Activated T-cell treated with anti-CD3 and anti-CD28 coated beads for 1 hour (primary cell): Measurements from ENCODE around the gene RFFL.
"Not testable (repeated sequence)": the region's sequence is repeated elsewhere in the genome, so short reads cannot be mapped to it uniquely, and the experiment has no call there.

ENCODE experiments used
- DNase-seq: peaks from one replicate; pipeline ENCODE4 v3.0.0-alpha.2; 2020; ENCODE audit warnings: low read depth

Gene RFFL, protein sequence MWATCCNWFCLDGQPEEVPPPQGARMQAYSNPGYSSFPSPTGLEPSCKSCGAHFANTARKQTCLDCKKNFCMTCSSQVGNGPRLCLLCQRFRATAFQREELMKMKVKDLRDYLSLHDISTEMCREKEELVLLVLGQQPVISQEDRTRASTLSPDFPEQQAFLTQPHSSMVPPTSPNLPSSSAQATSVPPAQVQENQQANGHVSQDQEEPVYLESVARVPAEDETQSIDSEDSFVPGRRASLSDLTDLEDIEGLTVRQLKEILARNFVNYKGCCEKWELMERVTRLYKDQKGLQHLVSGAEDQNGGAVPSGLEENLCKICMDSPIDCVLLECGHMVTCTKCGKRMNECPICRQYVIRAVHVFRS

DNA sequence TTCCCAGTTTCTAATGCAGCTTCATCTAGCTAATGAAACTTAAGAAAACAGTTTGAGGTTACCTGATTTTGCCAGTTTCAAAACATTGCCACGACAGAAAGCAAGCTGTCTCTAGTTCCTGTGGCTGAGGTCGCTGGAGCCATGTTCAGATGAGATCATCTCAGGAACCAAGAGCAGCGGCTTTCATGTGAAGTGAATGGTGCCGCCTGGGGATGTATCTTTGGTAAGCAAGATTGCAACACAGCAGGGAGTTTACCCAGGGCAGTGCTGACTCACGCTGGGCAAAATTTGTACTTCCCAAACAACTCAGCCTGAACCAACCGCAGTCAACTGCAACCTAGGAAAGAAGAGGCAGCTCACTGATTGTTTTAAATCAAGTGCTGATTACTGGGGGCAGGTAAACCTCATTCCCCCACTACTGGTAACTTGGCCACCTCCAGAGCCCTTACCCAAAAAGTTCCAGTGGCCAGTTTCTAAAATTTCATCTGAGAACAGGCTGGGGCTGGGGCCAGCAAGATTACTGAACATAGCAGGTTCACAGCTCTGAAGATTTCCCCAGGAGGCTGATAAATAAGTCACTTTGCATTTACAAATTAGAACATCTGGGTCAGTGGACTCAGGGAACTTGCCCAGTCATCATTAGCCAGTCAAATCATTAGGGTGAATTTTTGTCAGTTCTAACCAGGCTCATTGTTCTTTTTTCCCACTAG lies at the start of gene RFFL:
Gene RFFL, minus strand, starts transcription at position 194 of the 710 bp plus-strand sequence. CDS start 37,154 bp downstream, outside the sequence.
- peak; percentile 67 for DNase-seq

DNA sequence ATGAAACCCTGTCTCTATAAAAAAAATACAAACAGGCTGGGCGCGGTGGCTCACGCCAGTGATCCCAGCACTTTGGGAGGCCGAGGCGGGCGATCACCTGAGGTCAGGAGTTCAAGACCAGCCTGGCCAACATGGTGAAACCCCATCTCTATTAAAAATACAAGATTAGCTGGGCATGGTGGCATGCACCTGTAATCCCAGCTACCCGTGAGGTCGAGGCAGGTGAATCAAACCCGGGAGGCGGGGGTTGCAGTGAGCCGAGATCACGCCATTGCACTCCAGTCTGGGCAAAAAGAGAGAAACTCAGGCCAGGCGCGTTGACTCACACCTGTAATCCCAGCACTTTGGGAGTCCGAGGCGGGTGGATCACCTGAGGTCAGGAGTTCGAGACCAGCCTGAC lies 47.3 kb upstream of the RFFL start:
- DNase-seq, result not testable (repeated sequence)

DNA sequence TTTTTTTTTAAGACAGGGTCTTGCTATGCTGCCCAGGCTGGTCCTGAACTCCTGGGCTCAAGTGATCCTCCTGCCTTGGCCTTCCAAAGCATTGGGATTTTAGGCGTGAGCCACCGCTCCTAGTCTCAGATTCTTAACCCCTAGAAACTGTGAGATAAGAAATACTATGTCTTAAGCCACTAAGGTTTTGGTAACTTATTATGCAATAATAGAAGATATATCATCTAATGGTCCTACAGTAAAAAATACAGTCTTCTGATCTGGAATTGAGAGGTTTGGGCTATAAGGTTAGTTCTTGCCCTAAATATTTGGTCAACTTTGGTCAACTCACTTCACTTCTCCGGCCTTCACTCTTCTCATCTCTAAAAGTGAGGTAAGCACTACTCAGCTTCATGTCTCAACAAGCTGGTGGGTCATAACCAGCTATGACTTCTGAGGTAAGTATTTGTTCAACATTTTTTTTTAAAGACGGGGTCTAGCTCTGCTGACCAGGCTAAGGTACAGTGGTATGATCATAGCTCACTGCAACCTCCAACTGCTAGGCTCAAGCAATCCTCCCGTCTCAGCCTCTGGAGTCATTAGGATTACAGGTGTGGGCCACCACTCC lies 41.4 kb upstream of the RFFL start:
- no peak for DNase-seq

DNA sequence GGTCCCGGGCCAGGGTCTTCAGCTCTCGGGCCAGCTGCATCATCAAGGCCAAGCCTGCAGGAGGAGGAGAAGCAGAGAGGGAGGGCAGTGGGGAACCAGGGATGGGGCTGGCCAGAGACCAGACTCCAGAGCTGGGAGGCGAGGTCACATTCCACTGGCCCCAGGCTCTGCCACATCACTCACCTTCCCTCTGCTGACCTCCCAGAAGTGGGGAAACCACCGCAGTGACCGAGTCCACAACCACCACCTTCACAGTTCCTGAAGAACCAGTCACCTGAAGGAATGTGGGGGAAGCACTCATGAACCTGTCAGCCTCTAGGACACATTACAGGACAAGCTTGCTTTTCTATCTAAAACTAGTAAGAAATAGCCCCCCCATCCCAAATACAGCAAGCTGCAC lies 39.8 kb upstream of the RFFL start:
- DNase-seq, result no peak

DNA sequence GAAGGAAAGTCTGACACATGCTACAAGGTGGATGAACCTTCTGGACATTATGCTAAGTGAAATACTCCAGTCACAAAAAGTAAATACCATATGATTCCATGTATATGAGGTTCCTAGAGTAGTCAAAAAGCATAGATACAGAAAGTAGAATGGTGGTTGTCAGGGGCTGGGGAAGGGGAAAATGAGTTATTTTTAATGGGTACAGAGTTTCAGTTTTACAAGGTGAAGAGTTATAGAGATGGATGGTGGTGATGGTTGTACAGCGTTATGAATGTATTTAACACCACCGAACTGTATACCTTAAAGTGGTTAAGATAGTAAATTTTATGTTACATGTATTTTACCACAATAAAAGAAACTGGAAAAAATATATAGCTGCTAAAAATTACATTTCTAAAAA lies 38.2 kb upstream of the RFFL start:
- no peak for DNase-seq

DNA sequence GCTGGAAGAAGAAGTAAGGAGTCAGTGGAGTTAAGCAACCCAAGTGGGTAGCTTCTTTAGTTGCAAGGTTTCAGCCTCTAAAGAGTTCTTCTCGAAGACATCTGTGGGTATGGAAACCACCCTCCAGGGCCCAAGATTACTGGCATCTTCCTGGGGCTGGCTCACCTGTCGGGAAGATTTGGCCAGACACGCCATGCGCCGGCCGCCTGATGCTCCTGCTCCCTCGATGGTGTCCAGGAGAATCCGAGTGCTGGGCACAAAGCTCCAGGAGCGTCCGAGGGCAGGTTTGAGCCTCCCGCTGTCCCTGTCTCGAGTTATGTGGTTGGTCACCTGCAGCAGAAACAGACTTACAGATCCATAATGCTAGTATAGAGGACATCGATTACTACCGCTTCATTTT lies 37.5 kb upstream of the RFFL start:
- DNase-seq, result no peak

DNA sequence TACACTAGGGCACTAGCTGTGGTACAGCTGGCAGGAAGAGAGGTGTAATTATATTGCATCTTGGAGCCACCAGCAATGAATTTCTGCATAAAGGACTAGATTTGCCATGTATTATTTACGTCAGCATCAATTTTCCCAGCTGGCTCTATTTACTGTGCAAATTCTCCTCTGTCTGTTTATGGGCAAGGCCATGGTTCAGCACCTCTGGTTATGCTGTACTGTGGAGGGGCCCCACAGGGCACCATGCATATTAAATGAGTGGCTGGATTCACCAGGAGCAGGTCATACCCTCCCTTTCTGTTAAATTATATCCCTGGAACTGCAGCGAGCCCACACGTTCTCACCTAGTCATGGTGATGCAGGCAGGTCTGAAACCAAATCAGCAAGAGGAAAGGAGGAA lies 36.4 kb upstream of the RFFL start:
- no peak for DNase-seq

DNA sequence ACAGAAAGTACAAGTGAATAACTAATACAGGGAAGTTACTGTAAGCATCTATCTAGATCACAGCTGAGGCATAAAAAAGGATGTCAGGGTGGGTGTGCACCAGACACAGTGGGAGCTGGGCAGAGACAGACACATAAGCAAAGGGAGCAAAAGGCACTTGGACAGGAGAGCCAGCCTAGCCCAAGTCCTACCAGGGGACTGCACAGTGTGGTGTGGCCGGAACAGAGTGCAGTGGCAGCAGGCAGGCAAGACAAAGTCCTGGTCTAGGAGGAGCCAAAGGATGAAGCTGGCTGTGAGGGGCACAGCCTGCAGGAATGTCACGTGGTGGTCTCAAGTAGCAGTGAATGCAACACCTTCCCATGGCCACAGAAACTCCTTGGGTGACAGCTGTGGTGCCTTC lies 34.3 kb upstream of the RFFL start:
- no peak for DNase-seq

DNA sequence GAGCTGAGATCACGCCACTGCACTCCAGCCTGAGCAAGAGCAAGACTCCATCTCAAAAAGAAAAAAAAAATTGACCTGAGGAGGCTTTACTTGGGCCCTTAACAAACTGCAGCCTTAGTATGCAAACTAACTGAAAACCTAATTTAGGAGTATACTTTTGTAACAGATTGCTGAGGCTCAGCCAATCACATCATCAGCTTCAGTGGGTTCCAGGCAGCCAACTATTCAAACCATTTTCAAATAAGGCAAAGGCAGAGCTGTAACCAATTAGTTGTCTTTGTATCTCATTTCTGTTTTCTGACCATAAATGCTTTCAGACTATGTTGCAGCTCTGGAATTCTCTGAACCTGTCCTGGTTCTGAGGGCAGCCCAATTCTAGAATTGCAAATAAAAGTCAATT lies 32.2 kb upstream of the RFFL start:
- DNase-seq, result no peak

DNA sequence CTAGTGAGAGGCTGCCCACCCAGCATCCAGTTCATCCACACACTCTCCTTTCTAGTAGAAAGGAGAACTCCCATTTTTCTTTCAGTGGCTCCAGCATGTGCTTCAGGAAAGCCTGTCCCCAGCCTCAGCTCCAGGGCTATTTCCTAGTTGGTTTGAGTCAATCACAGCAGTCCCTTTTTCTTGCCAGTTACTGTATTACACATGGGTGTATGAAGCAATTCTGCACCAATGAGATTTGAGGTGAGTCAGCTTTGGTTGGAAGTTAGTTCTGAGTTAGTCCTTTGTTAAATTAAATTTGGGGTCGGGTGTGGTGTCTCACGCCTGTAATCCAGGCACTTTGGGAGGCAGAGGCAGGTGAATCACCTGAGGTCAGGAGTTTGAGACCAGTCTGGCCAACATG lies 31.4 kb upstream of the RFFL start:
- no peak for DNase-seq

DNA sequence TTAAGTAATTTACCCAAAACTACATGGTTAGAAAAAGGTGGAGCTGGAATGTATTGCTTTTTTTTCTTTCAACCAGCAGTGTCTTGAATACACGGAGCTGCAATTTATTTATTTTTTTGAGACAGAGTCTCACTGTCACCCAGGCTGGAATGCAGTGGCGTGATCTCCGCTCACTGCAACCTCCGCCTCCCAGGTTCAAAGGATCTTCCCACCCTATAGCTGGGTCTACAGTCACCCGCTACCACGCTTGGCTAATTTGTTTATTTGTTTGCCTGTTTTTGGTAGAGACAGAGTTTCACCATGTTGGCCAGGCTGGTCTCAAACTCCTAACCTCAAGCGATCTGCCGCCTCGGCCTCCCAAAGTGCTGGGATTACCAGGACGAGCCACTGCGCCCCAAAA lies 27.2 kb upstream of the RFFL start:
- not testable (repeated sequence) for DNase-seq

DNA sequence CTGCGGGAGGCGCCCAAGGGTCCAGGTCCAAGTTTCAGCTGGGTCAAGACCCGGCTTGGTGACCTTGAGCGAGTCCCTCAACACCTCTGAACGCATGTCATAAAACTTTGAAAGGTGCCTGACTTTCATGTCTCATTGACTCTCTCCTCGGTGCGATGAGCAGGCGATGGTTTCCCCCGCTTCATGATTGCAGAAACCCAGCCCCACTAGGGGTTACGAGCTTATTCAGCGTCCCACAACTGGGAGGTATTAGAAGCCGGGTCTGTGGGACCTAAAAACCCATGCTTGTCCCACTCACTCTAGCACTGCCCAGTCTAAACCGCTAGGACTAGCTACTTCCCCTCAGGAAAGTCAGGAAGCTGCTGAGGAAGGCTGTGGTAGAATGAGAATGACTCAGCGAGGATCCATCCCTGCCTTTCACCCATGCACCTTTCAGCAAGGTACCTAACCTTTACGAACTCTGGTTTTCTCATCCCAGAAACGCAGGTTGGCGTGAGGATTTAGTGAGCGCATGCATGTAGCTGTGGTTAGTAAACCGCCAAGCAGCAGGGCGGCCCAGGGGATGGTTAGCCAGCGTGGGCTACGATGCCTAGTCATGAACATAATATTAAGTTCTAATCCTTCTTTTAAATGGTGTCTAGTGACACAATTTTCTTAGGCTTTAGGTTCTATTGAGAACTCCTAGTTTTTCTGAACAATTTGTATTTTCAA lies 26.2 kb upstream of the RFFL start:
- peak; percentile 12 for DNase-seq

DNA sequence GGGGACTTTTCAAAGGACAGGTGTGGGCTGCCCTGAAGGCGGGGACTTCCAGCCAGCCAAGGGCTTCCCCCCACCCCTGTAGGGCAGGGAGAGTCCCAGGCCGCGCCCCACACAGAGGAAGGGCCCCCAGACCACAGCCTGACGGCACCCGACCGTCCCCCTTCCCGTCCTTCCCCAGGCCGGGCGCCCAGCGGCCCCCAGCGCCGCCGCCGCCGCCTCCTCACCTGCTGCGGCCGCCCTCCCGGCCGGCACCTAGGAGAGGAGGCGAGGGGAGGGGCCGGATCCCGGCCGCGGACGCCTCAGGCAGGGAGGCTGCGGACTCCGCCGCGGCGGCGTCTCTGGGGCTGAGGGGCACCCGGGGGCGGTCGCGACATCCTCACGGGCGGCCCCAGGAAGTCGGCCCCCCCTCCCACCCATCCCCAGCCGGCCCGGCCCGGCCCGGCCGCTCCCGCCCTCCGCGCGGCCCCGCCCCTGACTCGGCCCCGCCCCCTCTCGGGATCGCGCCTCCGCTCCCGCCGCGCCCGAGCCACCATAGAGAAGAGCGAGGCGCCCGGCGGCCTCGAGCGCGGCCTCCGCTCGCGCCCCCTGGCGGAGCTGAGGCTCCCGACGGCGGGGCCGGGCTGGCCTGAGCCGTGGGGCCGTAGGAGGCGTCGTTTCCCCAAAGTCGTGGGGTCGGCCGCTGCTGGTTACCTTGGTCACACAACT lies 25.5 kb upstream of the RFFL start:
- DNase-seq, result peak; percentile 88

DNA sequence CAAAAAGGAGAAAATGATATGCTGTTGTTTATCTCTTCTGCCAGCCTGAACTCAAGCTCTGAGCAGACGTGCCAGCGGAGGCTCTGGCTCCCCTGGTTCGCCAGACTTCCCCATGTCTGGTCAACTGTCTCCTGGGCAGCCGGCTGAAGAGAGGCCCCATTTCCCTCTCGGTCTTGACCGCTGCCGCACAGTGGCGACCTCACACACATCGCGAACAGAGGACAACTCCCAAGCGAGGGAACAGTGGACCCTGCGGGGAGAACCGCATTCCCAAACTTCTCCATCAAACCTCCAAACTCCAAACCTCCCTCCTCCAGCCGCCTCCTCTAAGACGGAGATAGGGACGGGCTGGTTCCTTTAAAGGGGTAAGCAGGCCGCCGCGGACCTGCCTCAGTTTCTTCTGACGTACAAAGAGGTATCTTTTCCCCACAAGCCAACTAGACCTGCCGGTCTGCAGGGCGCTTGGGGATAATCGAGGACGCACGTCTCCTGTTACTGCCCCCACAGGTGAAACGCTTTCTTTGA lies 24.9 kb upstream of the RFFL start:
- no peak for DNase-seq

DNA sequence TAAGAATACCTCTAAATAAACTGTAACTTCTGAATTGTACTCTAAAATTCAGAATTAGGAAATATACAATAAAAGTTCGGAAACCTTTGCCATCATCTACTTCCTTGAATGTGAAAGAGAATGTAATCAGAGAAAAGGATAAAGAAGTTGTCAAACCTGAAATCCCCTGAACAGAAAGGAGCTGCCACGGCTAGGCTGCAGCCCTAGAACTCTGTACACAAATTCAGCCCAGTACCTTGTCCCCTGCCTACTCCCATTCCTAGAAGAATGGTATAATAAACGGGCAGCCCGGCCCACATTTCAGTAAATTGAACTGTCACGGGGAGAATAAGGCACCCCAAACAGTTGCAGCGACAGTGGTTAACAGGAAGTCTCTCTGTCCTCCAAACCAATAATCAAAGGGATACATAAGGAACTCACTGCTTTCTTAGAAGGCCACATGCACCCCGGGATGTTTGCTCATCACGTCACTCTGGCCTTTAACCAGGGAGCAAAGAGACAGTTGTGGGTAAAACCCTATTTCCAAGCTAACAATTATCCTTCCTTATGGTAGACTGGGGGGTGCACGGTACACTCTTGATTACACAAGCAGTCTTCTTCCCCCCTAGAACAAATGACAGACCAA lies 24.3 kb upstream of the RFFL start:
- DNase-seq, result no peak

DNA sequence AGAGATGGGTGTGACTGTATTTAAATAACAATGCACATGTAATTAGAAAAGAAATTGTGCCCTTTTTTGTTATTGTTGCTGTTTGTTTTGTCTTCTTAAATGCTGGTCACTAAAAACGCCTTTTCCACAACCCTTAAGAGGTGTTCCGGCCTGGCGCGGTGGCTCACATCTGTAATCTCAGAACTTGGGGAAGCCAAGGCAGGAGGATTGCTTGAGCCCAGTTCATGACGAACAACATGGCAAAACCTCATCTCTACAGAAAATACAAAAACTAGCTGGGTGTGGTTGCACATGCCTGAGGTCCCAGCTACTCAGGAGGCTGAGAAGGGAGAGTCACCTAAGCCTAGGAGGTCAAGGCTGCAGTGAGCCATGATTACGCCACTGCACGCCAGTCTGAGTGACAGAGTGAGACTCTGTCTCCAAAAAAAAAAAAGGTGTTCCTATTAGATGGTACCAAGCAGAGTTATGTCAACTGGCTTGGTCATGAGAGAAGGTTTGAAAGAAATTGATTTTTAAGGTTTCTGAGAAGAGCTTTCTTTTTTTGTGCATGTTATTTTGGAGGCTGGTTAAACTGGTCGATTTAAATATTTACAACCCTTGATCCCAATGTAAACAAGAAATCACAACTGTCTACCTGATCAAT lies 23.5 kb upstream of the RFFL start:
- DNase-seq, result no peak

DNA sequence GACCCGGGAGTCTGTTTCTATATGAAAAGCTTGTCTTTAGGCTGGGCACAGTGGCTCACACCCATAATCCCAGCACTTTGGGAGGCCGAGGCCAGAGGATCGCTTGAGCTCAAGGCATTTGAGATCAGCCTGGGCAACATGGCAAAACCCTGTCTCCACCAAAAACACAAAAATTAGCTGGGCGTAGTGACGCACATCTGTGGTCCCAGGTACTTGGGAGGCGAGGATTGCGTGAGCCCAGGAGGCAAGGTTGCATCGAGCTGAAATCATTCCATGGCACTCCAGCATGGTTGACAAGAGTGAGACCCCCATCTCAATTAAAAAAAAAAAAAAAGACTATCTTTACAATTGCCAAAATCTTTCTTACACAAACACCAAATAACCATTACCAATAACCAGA lies 22.7 kb upstream of the RFFL start:
- no peak for DNase-seq

DNA sequence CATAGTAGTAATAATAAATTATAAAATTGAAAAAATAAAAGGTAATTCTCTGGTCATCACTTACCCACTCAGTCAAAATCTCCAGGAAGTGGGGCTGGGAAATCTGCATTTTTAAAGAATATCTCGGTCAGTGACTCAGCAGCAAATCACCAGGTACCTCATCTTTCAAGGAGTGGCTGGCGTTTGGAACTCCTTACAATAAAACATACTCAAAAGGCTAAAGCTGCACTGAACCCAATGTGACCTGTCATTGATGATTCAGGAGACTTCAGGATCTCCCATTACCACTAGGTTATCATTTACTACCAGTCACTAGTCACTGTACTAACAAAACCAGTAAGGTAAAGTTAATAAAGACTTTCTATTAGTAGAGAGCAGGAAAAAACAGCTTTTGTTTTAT lies 21.5 kb upstream of the RFFL start:
- no peak for DNase-seq

DNA sequence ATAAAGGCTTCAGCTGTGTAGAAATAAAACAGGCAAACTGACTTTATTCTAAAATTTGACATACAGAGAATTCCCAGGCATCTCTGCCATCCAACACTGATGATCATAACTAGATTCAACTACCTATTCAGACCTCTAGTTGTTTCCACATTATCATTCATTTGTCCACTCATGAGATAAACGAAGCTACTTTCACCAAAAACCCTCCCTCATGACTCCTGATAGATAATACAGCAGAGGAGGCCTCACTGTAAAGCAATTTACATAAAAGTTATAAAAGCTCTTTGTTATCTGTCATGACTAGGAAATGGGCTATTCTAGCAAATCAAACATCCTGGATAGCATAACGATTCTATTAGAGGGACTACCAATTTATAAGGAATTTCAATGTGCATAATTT lies 19.6 kb upstream of the RFFL start:
- no peak for DNase-seq

DNA sequence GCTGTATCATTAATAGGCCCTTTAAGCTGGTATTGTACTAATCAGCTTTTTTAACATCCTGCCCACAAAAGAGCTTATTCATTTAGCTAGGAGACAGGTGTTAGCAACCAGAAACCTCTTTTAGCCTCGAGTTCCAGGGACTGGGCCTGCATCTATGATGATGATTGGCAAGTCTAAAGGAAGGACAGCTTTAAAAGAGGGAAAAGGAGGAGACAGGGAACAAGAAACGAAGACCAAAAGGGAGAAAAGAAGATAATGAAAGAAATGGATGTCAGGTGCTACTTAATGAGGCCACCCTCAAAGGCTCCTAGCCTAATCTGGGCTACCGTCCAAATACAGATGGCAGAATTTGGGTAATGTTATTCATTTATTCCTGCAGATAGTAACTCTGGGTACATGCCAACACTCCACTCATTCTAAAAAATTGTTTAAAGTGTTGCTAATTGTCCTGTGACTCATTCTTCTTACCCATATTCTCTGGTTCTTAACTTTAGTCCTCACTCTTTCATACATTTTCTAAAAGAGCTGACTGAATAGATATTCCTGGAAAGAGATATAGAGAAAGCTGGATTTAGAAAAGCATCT lies 18.7 kb upstream of the RFFL start:
- DNase-seq, result no peak
